HepG2 (cell line): ENCODE results near the gene CHPF. TPM values are rescaled to one million over a fixed set of nuclear protein-coding genes. Genes with fewer than 3 reads are reported as not detected.

Experiments used
- CC2D1A ChIP-seq: sonication (generic); formaldehyde crosslinking; IDR thresholded peaks from 2 replicates; pipeline ENCODE4 v1.8.1; 2023; ENCODE audit warnings: mild to moderate bottlenecking, missing genetic modification reagents
- ETV5 ChIP-seq: IDR thresholded peaks from 2 replicates; pipeline ENCODE4 v1.6.1; 2018; ENCODE audit warnings: missing biosample characterization, missing genetic modification reagents, inconsistent platforms, borderline replicate concordance
- KLF15 ChIP-seq: sonication (generic); formaldehyde crosslinking; IDR thresholded peaks from 2 replicates; pipeline ENCODE4 v1.8.1; 2023; ENCODE audit warnings: borderline replicate concordance, mild to moderate bottlenecking, inconsistent platforms, missing genetic modification reagents, mixed read lengths
- MAFG ChIP-seq: sonication (generic); formaldehyde crosslinking; IDR thresholded peaks from 2 replicates; pipeline ENCODE4 v1.5.1; 2020; ENCODE audit warnings: mild to moderate bottlenecking, missing genetic modification reagents
- NONO ChIP-seq, 2 experiments: fragments of 450-650 bp in 1 of 2; sonication (generic) in 1 of 2; formaldehyde crosslinking in 1 of 2; IDR thresholded peaks in 1 of 2; conservative IDR thresholded peaks in 1 of 2; 2 replicates each; pipeline versions ENCODE4 v1.6.1 to v1.8.0; 2017 to 2022; ENCODE audit warnings: mild to moderate bottlenecking in 1 of 2, missing genetic modification reagents in 1 of 2, moderate library complexity in 1 of 2
- NR3C1 ChIP-seq: sonication (generic); formaldehyde crosslinking; IDR thresholded peaks from 2 replicates; pipeline ENCODE4 v1.4.0; 2020; ENCODE audit warnings: missing genetic modification reagents
- ONECUT2 ChIP-seq: sonication (generic); formaldehyde crosslinking; IDR thresholded peaks from 2 replicates; pipeline ENCODE4 v1.4.0; 2020; ENCODE audit warnings: missing genetic modification reagents
- SAP130 ChIP-seq: IDR thresholded peaks from 2 replicates; pipeline ENCODE4 v1.6.1; 2016; ENCODE audit warnings: low read depth
- TARDBP ChIP-seq: sonication (generic); formaldehyde crosslinking; IDR thresholded peaks from 2 replicates; pipeline ENCODE4 v1.8.0; 2022; ENCODE audit warnings: mild to moderate bottlenecking, missing genetic modification reagents
- TCF7 ChIP-seq: sonication (generic); IDR thresholded peaks from 2 replicates; pipeline ENCODE4 v1.6.1; 2016; ENCODE audit warnings: antibody characterized with exemption, low read depth
- ZNF292 ChIP-seq: sonication (generic); formaldehyde crosslinking; IDR thresholded peaks from 2 replicates; pipeline ENCODE4 v1.8.1; 2022; ENCODE audit warnings: mild to moderate bottlenecking, low read depth, missing genetic modification reagents, borderline replicate concordance
- ZNF337 ChIP-seq: sonication (generic); formaldehyde crosslinking; IDR thresholded peaks from 2 replicates; pipeline ENCODE4 v1.5.1; 2020; ENCODE audit warnings: missing genetic modification reagents, low read depth, mild to moderate bottlenecking, borderline replicate concordance
- ZNF484 ChIP-seq: sonication (generic); formaldehyde crosslinking; IDR thresholded peaks from 2 replicates; pipeline ENCODE4 v1.5.1; 2020; ENCODE audit warnings: mild to moderate bottlenecking, low read depth, missing genetic modification reagents, borderline replicate concordance
- ZNF556 ChIP-seq: sonication (generic); formaldehyde crosslinking; IDR thresholded peaks from 2 replicates; pipeline ENCODE4 v1.4.0; 2020; ENCODE audit warnings: mild to moderate bottlenecking, missing genetic modification reagents, borderline replicate concordance
- ZNF569 ChIP-seq: sonication (generic); formaldehyde crosslinking; IDR thresholded peaks from 2 replicates; pipeline ENCODE4 v1.5.0; 2020; ENCODE audit warnings: mild to moderate bottlenecking, missing genetic modification reagents, moderate library complexity, borderline replicate concordance
- ZNF746 ChIP-seq: sonication (generic); formaldehyde crosslinking; IDR thresholded peaks from 2 replicates; pipeline ENCODE4 v1.8.0; 2022; ENCODE audit warnings: mild to moderate bottlenecking, missing genetic modification reagents
- ZNF841 ChIP-seq: sonication (generic); formaldehyde crosslinking; IDR thresholded peaks from 2 replicates; pipeline ENCODE4 v1.8.1; 2023; ENCODE audit warnings: missing genetic modification reagents, borderline replicate concordance
- polyA plus RNA-seq, 8 experiments: library from polyadenylated mRNA; depleted of rRNA in 3 of 8; stranded (reverse) in 7 of 8; unstranded in 1 of 8; fragments of >200 nt; fragmentation: Illumina TruSeq in 4 of 8; extraction: Trizol in 4 of 8; gene quantifications; 2 replicates each; pipeline versions ENCODE4 v1.2.1 to v1.2.3, GENCODE V29; 2011 to 2016; ENCODE audit warnings: low read depth in 4 of 8, missing spikeins in 1 of 8, mixed read lengths in 1 of 8; ENCODE audit not compliant: insufficient read depth in 1 of 8
- total RNA-seq, 5 experiments: library from RNA; depleted of rRNA; stranded (reverse); fragments of >200 nt; fragmentation: Illumina TruSeq; extraction: Trizol; gene quantifications; 2 replicates each; pipeline ENCODE4 v1.2.3, GENCODE V29; 2016; ENCODE audit warnings: low read depth in 1 of 5
- TF ChIP-seq, protein P1 (sequence below): IDR thresholded peaks from 2 replicates; pipeline ENCODE4 v1.6.1; 2012; ENCODE audit warnings: low read depth, low read length, improper control_type of control experiment
- TF ChIP-seq, protein P2 (sequence below): sonication (generic); formaldehyde crosslinking; IDR thresholded peaks from 2 replicates; pipeline ENCODE4 v1.8.1; 2023; ENCODE audit warnings: mild to moderate bottlenecking, missing genetic modification reagents
- TF ChIP-seq, protein P3 (sequence below): sonication (generic); formaldehyde crosslinking; IDR thresholded peaks from 2 replicates; pipeline ENCODE4 v1.5.0; 2020; ENCODE audit warnings: missing genetic modification reagents
- TF ChIP-seq, protein P4 (sequence below): IDR thresholded peaks from 2 replicates; pipeline ENCODE4 v1.6.1; 2016
- TF ChIP-seq, protein P5 (sequence below), 2 experiments: fragments of 450-650 bp in 1 of 2; sonication (generic) in 1 of 2; formaldehyde crosslinking; IDR thresholded peaks; 2 replicates each; pipeline versions ENCODE4 v1.5.0 to v1.8.0; 2020 to 2022; ENCODE audit warnings: mild to moderate bottlenecking in 1 of 2, missing genetic modification reagents in 1 of 2

The CHPF gene
- total and polyA plus RNA-seq, 2 of the 13 experiments (the other 11 are each of a cell fraction or from before 2014, with no cell fraction given) = 79.6 to 111 TPM

DNA sequence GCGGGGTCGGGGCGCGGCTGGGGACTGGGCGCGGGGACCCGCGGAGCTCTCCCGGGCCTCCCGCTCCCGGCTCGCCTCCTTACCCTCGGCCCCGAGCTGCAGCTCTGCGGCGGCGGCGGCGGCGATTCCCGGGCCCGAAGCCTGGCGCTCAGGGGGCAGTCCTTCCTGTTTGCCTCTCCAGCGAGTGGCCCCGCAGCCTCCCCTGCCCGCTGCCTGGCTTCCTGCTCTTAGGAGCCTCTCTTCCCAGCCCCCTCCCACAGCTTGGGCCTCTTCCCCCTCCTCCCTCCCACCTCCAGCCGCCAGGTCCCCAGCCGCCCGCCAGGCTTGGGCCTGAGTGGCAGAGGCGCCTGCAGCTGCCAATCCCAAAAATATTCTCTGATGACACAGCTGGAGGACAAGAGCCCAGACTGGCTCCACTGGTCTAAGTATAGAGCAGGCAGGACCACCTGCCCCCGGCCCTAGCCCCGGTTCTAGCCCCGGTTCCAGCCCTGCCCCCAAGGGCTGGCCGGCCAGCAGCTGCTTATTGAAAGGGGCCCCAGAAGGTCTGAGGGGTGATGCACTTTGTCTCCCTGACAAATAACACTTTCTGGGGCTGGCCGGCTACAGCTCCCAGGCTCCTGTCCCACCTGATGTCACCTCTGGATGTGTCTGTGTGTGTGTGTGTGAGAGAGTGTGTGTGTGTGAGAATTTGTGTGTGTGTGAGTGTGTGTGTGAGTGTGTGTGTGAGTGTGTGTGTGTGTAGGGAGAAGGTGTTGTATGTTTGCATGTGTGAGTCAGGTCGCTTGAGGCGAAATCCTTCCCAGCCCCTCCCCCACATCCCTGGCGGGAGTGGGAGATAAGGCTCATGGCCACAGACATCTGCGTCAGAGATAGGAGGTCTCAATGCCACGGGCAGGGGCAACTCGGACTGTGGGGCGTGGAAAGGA is 28.0 kb upstream of the CHPF start, which contains the start of gene OBSL1 (continued):
- TF ChIP-seq, protein P1, sequence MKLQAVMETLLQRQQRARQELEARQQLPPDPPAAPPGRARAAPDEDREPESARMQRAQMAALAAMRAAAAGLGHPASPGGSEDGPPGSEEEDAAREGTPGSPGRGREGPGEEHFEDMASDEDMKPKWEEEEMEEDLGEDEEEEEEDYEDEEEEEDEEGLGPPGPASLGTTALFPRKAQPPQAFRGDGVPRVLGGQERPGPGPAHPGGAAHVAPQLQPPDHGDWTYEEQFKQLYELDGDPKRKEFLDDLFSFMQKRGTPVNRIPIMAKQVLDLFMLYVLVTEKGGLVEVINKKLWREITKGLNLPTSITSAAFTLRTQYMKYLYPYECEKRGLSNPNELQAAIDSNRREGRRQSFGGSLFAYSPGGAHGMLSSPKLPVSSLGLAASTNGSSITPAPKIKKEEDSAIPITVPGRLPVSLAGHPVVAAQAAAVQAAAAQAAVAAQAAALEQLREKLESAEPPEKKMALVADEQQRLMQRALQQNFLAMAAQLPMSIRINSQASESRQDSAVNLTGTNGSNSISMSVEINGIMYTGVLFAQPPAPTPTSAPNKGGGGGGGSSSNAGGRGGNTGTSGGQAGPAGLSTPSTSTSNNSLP = no peak
- TF ChIP-seq ETV5 (CRISPR knock-in tag) = peak; percentile 69
- 0 out of 2 replicates have a peak, but pooled peaks have one; percentile 56 for TF ChIP-seq CC2D1A (CRISPR knock-in tag)
- peak; percentile 60; the same call in 1 of the 2 replicates for TF ChIP-seq ZNF337
- 0 out of 2 replicates have a peak, but pooled peaks have one; percentile 66 for TF ChIP-seq NONO (IDR thresholded peaks at IDR 0.05)
- TF ChIP-seq NONO (CRISPR knock-in tag; conservative IDR thresholded peaks at IDR 0.05) = peak; percentile 96
- peak; percentile 91 for TF ChIP-seq ZNF746 (CRISPR knock-in tag)
- peak; percentile 75 for TF ChIP-seq ZNF292 (CRISPR knock-in tag)
- no peak for TF ChIP-seq MAFG (CRISPR knock-in tag)
- TF ChIP-seq KLF15 (CRISPR knock-in tag) = peak; percentile 32; the same call in 1 of the 2 replicates
- TF ChIP-seq ONECUT2 = no peak
- TF ChIP-seq ZNF556 (CRISPR knock-in tag) = peak; percentile 90; the same call in 1 of the 2 replicates
- TF ChIP-seq ZNF841 (CRISPR knock-in tag) = peak; percentile 73; the same call in 1 of the 2 replicates
- TF ChIP-seq TARDBP (CRISPR knock-in tag) = peak; percentile 94
- TF ChIP-seq ZNF569 (CRISPR knock-in tag) = no peak
- TF ChIP-seq, protein P2, sequence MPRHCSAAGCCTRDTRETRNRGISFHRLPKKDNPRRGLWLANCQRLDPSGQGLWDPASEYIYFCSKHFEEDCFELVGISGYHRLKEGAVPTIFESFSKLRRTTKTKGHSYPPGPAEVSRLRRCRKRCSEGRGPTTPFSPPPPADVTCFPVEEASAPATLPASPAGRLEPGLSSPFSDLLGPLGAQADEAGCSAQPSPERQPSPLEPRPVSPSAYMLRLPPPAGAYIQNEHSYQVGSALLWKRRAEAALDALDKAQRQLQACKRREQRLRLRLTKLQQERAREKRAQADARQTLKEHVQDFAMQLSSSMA (CRISPR knock-in tag) = no peak
- peak; percentile 49; the same call in 1 of the 2 replicates for TF ChIP-seq TCF7
- TF ChIP-seq, protein P3, sequence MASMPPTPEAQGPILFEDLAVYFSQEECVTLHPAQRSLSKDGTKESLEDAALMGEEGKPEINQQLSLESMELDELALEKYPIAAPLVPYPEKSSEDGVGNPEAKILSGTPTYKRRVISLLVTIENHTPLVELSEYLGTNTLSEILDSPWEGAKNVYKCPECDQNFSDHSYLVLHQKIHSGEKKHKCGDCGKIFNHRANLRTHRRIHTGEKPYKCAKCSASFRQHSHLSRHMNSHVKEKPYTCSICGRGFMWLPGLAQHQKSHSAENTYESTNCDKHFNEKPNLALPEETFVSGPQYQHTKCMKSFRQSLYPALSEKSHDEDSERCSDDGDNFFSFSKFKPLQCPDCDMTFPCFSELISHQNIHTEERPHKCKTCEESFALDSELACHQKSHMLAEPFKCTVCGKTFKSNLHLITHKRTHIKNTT (CRISPR knock-in tag) = no peak
- peak; percentile 62; the same call in 1 of the 2 replicates for TF ChIP-seq SAP130 (CRISPR knock-in tag)
- TF ChIP-seq ZNF484 (CRISPR knock-in tag) = peak; percentile 71; the same call in 1 of the 2 replicates
- no peak for TF ChIP-seq NR3C1 (CRISPR knock-in tag)
- TF ChIP-seq, protein P4, sequence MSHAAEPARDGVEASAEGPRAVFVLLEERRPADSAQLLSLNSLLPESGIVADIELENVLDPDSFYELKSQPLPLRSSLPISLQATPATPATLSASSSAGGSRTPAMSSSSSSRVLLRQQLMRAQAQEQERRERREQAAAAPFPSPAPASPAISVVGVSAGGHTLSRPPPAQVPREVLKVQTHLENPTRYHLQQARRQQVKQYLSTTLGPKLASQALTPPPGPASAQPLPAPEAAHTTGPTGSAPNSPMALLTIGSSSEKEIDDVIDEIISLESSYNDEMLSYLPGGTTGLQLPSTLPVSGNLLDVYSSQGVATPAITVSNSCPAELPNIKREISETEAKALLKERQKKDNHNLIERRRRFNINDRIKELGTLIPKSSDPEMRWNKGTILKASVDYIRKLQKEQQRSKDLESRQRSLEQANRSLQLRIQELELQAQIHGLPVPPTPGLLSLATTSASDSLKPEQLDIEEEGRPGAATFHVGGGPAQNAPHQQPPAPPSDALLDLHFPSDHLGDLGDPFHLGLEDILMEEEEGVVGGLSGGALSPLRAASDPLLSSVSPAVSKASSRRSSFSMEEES (CRISPR knock-in tag) = no peak
- TF ChIP-seq, protein P5, sequence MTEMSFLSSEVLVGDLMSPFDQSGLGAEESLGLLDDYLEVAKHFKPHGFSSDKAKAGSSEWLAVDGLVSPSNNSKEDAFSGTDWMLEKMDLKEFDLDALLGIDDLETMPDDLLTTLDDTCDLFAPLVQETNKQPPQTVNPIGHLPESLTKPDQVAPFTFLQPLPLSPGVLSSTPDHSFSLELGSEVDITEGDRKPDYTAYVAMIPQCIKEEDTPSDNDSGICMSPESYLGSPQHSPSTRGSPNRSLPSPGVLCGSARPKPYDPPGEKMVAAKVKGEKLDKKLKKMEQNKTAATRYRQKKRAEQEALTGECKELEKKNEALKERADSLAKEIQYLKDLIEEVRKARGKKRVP (CRISPR knock-in tag; IDR thresholded peaks at IDR 0.05) = peak in 1 of 2 experiments; percentile 84; a peak in 2 of 4 replicates
